ENCODE data around the gene BMP3.

The BMP3 gene

GRCh38 chr4:81060587-81061343 is 30.3 kb downstream of the BMP3 start:
- H3K4me3 ChIP-seq (ENCODE audit: low read depth, low read length) = no peak overlapping the region
- in situ Hi-C loops (cut with HindIII; ENCODE audit: low sequenced_read_pairs) = loop anchor here (25.0 kb wide), 1 partner anchor 302 kb away; no protein-coding TSS in a partner anchor
- TF ChIP-seq CTCF (IDR thresholded peaks at IDR 0.05; ENCODE audit: low read depth, low read length, missing control alignments) = no peak
- DNase-seq (ENCODE audit: low read depth) = no peak

GRCh38 chr4:81061344-81061730 is 30.8 kb downstream of the BMP3 start:
- H3K4me3 ChIP-seq (ENCODE audit: low read depth, low read length) = no peak overlapping the region
- in situ Hi-C loops (cut with HindIII; ENCODE audit: low sequenced_read_pairs) = loop anchor here (25.0 kb wide), 1 partner anchor 301 kb away; no protein-coding TSS in a partner anchor
- no peak for TF ChIP-seq CTCF (IDR thresholded peaks at IDR 0.05; ENCODE audit: low read depth, low read length, missing control alignments)
- DNase-seq (ENCODE audit: low read depth) = no peak

- in situ Hi-C loops (cut with HindIII; ENCODE audit: low sequenced_read_pairs) = loop anchor here (25.0 kb wide), 1 partner anchor 300 kb away; no protein-coding TSS in a partner anchor
- no peak for TF ChIP-seq CTCF (IDR thresholded peaks at IDR 0.05; ENCODE audit: low read depth, low read length, missing control alignments)
- DNase-seq (ENCODE audit: low read depth) = no peak
- no peak overlapping the region for H3K4me3 ChIP-seq (ENCODE audit: low read depth, low read length)
Observed at GRCh38 chr4:81062001-81062400, 31.5 kb downstream of the BMP3 start.

- no peak for DNase-seq (ENCODE audit: low read depth)
- no peak overlapping the region for H3K4me3 ChIP-seq (ENCODE audit: low read depth, low read length)
- no peak for TF ChIP-seq CTCF (IDR thresholded peaks at IDR 0.05; ENCODE audit: low read depth, low read length, missing control alignments)
- in situ Hi-C loops (cut with HindIII; ENCODE audit: low sequenced_read_pairs) = loop anchor here (25.0 kb wide), 1 partner anchor 297 kb away; no protein-coding TSS in a partner anchor
Observed at GRCh38 chr4:81065446-81065845, 34.9 kb downstream of the BMP3 start.

- in situ Hi-C loops (cut with HindIII; ENCODE audit: low sequenced_read_pairs) = loop anchor here (25.0 kb wide), 1 partner anchor 292 kb away; no protein-coding TSS in a partner anchor
- TF ChIP-seq CTCF (IDR thresholded peaks at IDR 0.05; ENCODE audit: low read depth, low read length, missing control alignments) = peak; percentile 93
- peak; percentile 89 for DNase-seq (ENCODE audit: low read depth)
- H3K4me3 ChIP-seq (ENCODE audit: low read depth, low read length) = no peak overlapping the region
Observed at GRCh38 chr4:81069706-81070331, 39.3 kb downstream of the BMP3 start.

GRCh38 chr4:81071013-81071412 is 40.5 kb downstream of the BMP3 start:
- DNase-seq (ENCODE audit: low read depth) = no peak
- no peak overlapping the region for H3K4me3 ChIP-seq (ENCODE audit: low read depth, low read length)
- in situ Hi-C loops (cut with HindIII; ENCODE audit: low sequenced_read_pairs) = loop anchor here (25.0 kb wide), 1 partner anchor 291 kb away; no protein-coding TSS in a partner anchor
- TF ChIP-seq CTCF (IDR thresholded peaks at IDR 0.05; ENCODE audit: low read depth, low read length, missing control alignments) = no peak

Measured in astrocyte of the cerebellum (primary cell).